ENCODE measurements around the gene RNF112. TPM values are rescaled to one million over a fixed set of nuclear protein-coding genes. Genes with fewer than 3 reads are reported as not detected.
"Not testable (repeated sequence)": the region's sequence is repeated elsewhere in the genome, so short reads cannot be mapped to it uniquely, and the experiment has no call there.

Gene RNF112
- total and polyA plus RNA-seq, 7 donors: 0.60 to 8.6 (median 7.2) TPM

- DNase-seq: no peak
- no peaks in the 10 kb centered on the region for H3K27me3 ChIP-seq
- intact Hi-C loops (cut with DNase I): no loop called here
- no peaks in the 10 kb centered on the region for H3K4me1 ChIP-seq
- H3K4me3 ChIP-seq: no peak overlapping the region
- H3K27ac ChIP-seq: no peak overlapping the region
- WGBS, 2 donors: 87 to 90% methylated on average over 3 of the region's 3 CpGs
- H3K36me3 ChIP-seq: no peaks in the 10 kb centered on the region
- TF ChIP-seq POLR2AphosphoS5 (IDR thresholded peaks at IDR 0.05): no peak
- TF ChIP-seq EP300 (IDR thresholded peaks at IDR 0.05): no peak
- TF ChIP-seq CTCF (IDR thresholded peaks at IDR 0.05): no peak
- no peak for TF ChIP-seq POLR2A (IDR thresholded peaks at IDR 0.05)
- no peaks in the 10 kb centered on the region for H3K9me3 ChIP-seq
Measured at GRCh38 chr17:19431691-19432090, 20.7 kb downstream of the RNF112 start.

GRCh38 chr17:19433255-19433654 is 22.2 kb downstream of the RNF112 start:
- Histone ChIP-seq H3K27ac (no peak overlapping the region), H3K4me1 (no peaks in the 10 kb centered on the region), H3K4me3 (no peak overlapping the region), H3K27me3 (no peaks in the 10 kb centered on the region), H3K9me3 (no peaks in the 10 kb centered on the region), H3K36me3 (no peaks in the 10 kb centered on the region)
- TF ChIP-seq EP300 (IDR thresholded peaks at IDR 0.05) (no peak), POLR2A (IDR thresholded peaks at IDR 0.05) (no peak), POLR2AphosphoS5 (IDR thresholded peaks at IDR 0.05) (no peak), CTCF (IDR thresholded peaks at IDR 0.05) (no peak)
- no peak for DNase-seq
- intact Hi-C loops (cut with DNase I): no loop called here
- 87 to 88% methylated on average over 5 of the region's 5 CpGs for WGBS, 2 donors

GRCh38 chr17:19433727-19434340 is 22.8 kb downstream of the RNF112 start:
- no peaks in the 10 kb centered on the region for H3K27me3 ChIP-seq
- no peaks in the 10 kb centered on the region for H3K36me3 ChIP-seq
- H3K4me1 ChIP-seq: no peaks in the 10 kb centered on the region
- H3K9me3 ChIP-seq: no peaks in the 10 kb centered on the region
- H3K4me3 ChIP-seq: no peak overlapping the region
- H3K27ac ChIP-seq: no peak overlapping the region
- intact Hi-C loops (cut with DNase I): no loop called here
- no peak for DNase-seq
- TF ChIP-seq EP300 (IDR thresholded peaks at IDR 0.05) (no peak), POLR2AphosphoS5 (IDR thresholded peaks at IDR 0.05) (no peak), CTCF (IDR thresholded peaks at IDR 0.05) (no peak), POLR2A (IDR thresholded peaks at IDR 0.05) (no peak)
- WGBS, 2 donors: 90 to 94% methylated on average over 2 of the region's 2 CpGs

- H3K4me1 ChIP-seq: no peaks in the 10 kb centered on the region
Measured at GRCh38 chr17:19440421-19440820, 29.4 kb downstream of the RNF112 start.

GRCh38 chr17:19441288-19441687 is 30.3 kb downstream of the RNF112 start:
- intact Hi-C loops (cut with DNase I); H3K4me1 ChIP-seq; H3K27me3 ChIP-seq; DNase-seq; H3K36me3 ChIP-seq; H3K9me3 ChIP-seq; H3K4me3 ChIP-seq; H3K27ac ChIP-seq: not testable (repeated sequence)
- WGBS, 2 donors: 95 to 96% methylated on average over 22 to 24 of the region's 25 CpGs

More at GRCh38 chr17:19440421-19440820, 29.4 kb downstream of the RNF112 start:
- DNase-seq: no peak
- Histone ChIP-seq H3K27ac (no peak overlapping the region), H3K4me3 (no peak overlapping the region), H3K36me3 (no peaks in the 10 kb centered on the region), H3K27me3 (no peaks in the 10 kb centered on the region), H3K9me3 (peaks cover 0 to 7% (median 0%) of the 10 kb centered on the region in 4 donors)
- 61 to 77% methylated on average over 1 of the region's 1 CpG for WGBS, 2 donors
- intact Hi-C loops (cut with DNase I): no loop called here
- TF ChIP-seq POLR2AphosphoS5 (IDR thresholded peaks at IDR 0.05) (no peak), EP300 (IDR thresholded peaks at IDR 0.05) (no peak), POLR2A (IDR thresholded peaks at IDR 0.05) (no peak), CTCF (IDR thresholded peaks at IDR 0.05) (no peak)
